ENCODE measurements around the gene PDE2A.
A peak's percentile ranks its signal among the peaks of the same experiment; 100 is the strongest.

PDE2A gene

DNA sequence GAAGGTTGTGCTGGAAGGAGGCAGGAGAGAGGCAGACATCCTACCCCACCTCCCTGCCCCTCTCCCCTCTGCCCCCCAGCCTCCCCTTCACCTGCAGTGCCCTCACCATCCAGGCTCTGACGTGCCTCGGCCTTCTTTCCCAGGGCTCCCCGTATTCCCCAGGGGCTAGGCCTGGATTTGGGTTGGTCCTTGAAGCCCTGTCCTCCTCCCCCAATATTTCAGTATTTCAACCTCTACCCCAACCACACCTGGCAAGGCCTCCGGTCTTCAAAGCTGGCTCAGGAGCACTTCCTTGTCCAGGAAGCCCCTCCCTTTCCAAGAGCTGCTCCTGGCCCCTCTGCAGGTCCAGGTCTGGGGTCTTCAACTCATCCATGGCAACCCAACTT, 8.6 kb upstream of the PDE2A start:
- no peak for DNase-seq

DNA sequence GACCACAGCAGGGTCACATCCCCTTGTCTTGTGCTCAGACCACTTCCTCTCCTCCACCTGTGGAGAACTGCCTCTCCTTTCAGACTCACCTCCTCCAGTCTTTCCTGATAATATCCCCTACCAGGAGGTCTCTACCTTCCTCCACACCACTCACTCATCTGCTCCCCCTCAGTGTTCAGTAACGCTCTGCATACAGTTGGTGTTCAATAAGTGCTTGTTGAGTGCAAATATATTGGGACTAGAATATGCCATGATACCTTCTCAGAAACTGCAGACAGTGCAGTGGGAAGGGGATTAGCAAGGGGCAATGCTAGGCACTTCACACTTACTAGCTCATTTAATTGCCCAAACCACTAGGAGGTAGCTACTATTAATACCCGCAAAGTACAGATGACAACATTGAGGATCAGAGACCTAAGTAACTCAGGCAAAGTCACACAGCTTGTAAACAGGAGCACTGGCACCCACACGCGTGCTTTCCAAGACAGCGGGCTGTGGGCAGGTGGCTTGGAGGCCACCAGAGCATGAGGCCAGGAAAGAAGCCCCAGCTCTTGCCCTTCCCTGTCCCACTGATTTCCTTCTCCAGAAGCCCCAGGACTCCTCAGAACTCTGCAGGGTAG, 8.1 kb upstream of the PDE2A start:
- no peak for DNase-seq

- DNase-seq: no peak
These were observed 7.3 kb upstream of the PDE2A start for GRCh38 chr11:72681226-72682153.

GRCh38 chr11:72680624-72681158, 6.5 kb upstream of the PDE2A start:
- DNase-seq: no peak

GRCh38 chr11:72679869-72680268, 5.6 kb upstream of the PDE2A start:
- DNase-seq: no peak

DNA sequence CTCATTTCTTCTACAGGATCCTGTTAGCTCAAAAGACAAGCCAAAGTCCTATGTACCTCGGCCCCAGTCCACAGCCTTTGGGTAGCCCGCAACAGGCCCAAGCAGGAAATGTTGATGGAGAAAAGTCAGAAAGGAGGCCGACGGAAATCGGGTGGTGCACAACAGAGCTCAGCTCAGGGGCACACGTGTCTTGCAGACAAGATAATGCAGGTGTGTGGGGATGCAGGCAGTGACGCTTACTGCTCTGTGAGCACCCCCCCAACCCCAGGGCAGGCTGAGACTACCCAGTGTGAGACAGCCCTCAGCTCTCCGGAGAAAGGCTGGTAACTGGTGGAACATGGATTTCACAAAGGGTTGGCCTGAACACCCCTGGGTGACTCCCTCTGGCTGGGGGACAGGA, 4.3 kb upstream of the PDE2A start:
- DNase-seq: no peak

DNA sequence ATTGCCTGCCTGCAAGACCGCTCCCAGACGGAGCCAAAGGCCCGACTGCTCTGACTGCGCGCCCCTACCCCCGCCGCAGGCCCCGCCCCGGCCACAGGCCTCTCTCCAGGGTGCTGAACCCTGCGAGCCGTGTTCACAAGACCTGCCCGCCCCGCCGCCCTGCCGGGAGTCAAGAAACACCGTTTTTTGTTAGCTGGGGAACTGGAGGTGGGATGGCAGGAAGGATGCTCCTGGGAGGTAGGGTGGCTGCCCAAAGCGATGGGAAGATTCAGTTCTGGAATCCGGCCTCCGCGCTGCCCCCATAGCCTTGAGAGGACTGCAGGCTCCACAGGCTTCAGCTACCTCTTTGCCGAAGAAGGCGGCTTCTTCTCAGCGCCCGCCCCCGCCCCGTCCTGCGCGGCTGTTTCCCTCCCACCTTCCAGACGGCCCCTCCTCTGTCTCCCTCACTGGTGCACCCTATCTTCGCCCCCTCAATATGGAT, 2.7 kb upstream of the PDE2A start:
- DNase-seq: peak; percentile 27

DNA sequence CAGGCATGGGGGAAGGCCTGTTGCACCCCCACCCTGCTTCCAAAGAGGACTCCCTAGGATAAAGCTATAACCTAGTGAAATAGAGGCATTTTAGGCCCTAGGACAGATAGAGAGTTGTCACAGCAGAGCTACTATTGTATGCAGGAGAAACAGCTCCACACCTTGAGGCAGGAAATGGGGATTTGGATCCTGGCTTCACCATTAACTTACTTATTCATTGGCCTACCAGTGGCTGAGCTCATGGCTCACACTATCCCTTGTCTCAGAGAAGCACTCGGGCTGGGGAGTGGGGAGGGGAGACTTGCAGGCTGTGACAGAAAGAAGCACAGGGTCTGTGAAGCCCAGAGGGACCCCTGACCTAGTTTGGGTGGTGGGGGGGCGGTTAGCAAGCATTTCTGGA, 999 bp upstream of the PDE2A start:
- DNase-seq: no peak

- no peak for DNase-seq
These were observed 809 bp downstream of the PDE2A start for GRCh38 chr11:72673284-72673942.

DNA sequence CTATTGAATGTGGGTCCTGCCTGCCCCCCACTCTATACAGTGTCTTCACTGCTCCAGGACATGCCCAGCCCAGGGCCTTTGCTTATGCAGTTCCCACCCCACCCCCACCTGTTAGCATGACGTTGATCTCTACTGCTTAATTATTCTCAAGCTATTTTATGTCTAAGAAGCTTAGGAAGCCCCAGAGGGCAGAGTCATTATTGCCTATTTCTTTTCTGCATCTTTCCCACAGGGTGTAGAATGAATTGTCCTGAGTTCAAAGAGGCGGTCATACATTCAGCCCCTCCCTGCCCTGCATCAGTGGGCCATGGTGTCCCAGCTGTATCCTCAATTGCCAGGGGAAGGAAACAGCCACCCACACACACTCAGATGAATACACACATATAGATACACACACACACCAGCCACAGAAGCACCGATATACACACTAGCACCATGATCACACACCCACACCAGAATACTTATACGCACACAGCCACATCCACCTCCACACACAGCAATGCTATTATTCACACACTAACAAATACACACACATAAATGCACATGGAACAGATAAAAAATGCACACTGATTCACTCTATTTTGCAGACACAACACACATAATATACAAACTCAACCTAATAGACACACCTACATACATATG, 1.5 kb downstream of the PDE2A start:
- no peak for DNase-seq

GRCh38 chr11:72671152-72672099, 2.8 kb downstream of the PDE2A start:
- no peak for DNase-seq

DNA sequence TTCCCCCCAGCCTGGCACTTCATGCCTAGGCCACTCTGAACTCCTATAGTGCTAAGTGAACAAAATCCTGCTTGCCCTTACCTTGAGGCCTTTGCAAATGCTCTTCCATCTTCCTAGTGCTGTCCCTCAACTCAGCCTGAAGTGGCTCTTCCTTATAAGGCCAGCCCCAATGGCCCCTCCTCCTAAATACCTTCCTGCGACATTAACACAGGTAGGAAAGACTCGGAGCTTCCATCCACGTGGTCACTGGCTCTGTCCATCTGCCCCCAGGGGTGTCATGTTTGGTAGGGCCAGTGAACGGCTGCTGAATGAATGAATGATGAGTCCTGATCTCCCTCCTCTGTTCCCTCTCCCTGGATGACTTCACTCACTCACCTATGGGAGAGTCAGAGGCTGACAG, 4.2 kb downstream of the PDE2A start:
- no peak for DNase-seq

DNA sequence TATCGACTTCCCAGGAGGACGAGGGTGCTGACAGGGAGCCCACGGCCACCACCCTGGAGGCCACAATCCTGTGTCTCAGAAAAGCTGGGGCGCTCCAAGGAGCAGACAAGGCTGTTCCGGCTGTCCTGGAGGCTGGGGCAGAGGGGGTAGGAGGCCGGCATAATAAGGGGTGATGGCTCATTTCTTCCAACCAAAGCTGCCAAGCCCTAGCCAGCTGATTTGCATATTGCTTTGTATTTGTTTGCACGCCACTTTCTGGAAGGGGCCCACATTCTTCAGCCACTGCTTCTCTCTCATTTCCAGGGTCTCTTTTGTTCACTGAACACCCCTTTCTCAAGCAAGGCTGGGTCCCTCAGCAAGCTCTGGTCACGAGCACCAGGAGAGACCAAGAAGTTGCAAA, 4.7 kb downstream of the PDE2A start:
- no peak for DNase-seq

- DNase-seq: no peak
These were observed 5.4 kb downstream of the PDE2A start for GRCh38 chr11:72668629-72669347.

DNA sequence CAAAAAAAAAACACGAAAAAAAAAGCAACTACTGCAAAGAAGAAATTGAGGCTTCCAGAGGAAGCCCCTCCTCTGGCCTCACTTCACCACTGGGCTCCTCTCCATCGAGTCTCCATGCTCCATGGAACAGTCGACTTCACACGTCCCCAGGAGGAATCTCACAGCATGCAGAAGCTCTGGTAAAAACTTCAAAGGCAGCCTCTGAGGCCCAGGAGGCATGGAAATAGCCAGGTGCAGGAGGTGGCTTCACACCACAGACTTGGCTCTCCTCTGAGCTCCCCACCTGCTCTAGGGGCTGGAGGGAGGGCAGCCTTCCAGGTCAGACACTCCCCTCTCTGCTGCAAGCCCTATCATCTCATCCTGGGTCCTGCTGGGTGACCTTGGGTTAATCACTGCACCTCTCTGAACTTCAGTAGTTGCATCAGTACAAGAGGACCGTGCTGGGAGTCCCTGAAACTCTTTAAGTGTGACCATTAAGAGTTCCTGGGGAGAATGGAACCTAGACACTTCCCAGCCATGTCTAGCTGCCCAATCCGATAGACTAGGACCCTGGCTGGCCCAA, 8.2 kb downstream of the PDE2A start:
- DNase-seq: no peak

DNA sequence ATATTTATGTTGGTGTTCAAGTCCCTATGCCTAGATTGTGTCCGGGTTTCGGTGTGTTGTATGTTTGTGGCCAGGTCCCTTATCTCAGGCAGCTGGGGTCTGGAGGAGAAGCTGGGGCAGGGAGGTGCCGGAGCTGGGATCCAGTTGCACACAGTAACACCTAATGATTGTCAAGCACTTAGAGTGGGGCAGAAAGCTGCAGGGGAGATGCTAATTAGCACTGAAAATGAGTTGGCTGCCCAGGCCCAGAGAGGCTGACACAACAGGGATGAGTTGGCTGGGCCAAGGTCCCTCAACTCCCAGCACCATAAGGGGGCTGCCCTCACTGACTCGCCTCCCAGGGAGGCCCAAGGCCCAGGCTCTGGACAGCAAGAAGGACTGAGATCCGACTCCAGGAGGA, 12.2 kb downstream of the PDE2A start:
- DNase-seq: no peak

DNA sequence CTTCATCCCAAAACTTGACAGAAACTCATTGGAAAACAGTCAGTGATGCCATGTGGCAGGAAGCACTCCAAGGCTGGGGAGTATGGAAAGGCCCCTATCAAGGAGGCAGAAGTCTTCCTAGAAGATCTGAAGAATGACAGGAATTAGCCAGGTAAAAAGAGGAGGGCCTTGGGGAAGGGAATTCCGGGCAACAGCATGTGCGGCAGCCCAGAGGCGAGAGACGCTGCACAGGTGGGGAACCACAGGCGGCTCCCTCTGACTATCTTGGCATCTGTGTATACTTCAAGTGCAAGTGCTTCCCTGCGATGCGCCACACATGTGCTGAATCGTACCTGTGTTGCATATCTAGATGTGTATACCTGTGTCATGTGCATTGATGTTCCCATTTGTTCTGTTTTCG, 12.7 kb downstream of the PDE2A start:
- no peak for DNase-seq

GRCh38 chr11:72658989-72659640, 15.1 kb downstream of the PDE2A start:
- DNase-seq: no peak

GRCh38 chr11:72657411-72658100, 16.7 kb downstream of the PDE2A start:
- no peak for DNase-seq
